Measurements from ENCODE around the gene VPS39.

Gene VPS39

DNA sequence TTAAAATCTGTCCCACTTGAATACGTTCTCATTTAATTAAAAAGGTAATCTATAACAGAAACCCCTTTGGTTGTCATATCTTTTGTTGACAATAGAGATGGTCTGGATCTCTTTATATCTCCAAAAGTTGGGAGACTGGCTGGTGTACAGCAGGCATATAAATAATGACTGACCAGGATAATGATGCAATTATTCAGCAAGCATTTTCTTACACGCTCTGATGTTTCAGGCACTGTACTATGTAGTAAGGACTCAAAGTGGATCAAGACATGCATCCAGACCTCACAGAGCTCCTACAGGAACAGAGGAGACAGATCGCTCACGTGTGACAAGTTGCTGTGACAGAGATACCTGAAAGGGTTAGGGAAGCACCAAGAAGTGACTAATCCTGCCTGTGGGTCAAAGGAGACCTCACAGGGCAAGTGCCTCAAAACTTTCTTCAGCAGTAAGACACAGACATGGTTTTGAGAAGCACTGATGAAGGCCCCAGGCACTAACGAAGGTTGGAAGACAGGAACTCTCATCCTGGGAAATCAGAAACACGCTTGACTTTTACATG is 25.7 kb downstream of the VPS39 start:
- no peak for DNase-seq (ENCODE audit: low read depth)
- in situ Hi-C loops (cut with HindIII; ENCODE audit: low sequenced_read_pairs): no loop called here
- TF ChIP-seq, protein P1, sequence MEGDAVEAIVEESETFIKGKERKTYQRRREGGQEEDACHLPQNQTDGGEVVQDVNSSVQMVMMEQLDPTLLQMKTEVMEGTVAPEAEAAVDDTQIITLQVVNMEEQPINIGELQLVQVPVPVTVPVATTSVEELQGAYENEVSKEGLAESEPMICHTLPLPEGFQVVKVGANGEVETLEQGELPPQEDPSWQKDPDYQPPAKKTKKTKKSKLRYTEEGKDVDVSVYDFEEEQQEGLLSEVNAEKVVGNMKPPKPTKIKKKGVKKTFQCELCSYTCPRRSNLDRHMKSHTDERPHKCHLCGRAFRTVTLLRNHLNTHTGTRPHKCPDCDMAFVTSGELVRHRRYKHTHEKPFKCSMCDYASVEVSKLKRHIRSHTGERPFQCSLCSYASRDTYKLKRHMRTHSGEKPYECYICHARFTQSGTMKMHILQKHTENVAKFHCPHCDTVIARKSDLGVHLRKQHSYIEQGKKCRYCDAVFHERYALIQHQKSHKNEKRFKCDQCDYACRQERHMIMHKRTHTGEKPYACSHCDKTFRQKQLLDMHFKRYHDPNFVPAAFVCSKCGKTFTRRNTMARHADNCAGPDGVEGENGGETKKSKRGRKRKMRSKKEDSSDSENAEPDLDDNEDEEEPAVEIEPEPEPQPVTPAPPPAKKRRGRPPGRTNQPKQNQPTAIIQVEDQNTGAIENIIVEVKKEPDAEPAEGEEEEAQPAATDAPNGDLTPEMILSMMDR (IDR thresholded peaks at IDR 0.05; ENCODE audit: low read depth, low read length, missing control alignments): no peak
- H3K4me3 ChIP-seq (ENCODE audit: low read depth, low read length): no peak overlapping the region

DNA sequence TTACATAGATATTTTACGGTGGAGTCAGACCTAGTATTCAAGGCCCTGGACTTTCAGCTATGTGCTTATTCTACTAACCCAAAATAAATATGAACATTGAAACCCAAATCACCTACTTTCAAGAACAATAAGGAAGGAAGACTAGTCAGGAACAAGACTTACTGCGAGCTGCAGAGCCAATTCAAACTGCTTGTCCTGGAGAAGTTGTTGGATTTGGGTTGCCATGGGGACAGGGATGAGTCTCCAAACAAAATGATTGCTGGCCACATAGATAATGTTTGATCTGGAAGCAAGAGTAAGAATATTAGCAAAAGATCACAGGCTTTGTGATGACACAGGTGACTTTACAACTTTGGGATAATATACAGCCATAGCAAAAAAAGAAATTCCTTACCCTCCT is 30.0 kb downstream of the VPS39 start:
- in situ Hi-C loops (cut with HindIII; ENCODE audit: low sequenced_read_pairs): no loop called here
- TF ChIP-seq, protein P1 (IDR thresholded peaks at IDR 0.05; ENCODE audit: low read depth, low read length, missing control alignments): no peak
- no peak overlapping the region for H3K4me3 ChIP-seq (ENCODE audit: low read depth, low read length)
- no peak for DNase-seq (ENCODE audit: low read depth)

DNA sequence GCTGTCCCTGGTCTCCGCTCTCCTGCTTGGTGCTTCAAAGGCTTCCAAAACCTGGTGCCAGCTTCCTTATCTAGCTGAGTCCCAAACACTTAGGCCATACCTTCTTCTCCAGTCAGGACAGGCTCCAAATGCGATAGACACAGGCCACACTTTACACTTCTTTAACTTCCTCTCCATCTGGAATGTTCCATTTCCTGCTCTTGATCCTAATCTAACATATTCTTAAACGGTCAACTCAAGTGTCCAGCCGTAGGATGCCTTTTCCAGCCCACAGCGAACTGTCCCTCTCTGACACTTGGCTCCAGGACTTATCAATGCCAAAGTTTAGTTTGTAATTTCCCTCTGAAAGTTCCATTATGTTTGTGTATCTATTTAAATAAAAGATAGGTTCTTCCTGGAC is 32.4 kb downstream of the VPS39 start:
- DNase-seq (ENCODE audit: low read depth): no peak
- in situ Hi-C loops (cut with HindIII; ENCODE audit: low sequenced_read_pairs): no loop called here
- TF ChIP-seq, protein P1 (IDR thresholded peaks at IDR 0.05; ENCODE audit: low read depth, low read length, missing control alignments): no peak
- H3K4me3 ChIP-seq (ENCODE audit: low read depth, low read length): no peak overlapping the region

DNA sequence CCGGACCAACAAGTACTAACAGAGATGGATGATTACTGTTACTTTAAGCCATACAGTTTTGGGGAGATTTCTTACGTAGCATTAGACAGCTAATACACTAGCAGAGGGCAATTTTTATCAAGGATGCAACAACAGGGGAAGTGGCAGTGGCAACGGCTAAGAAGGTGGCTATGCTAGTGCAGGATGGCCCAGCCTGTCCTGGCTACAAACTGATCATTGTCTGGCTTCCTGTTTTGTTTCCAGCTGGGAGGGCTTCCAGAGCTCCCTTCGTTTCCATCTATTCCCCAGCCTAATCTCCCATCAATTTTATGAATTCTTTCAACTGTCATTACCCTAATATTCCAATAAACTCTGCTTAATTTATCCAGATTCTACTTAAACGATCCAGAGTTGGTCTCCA is 35.6 kb downstream of the VPS39 start:
- no peak for DNase-seq (ENCODE audit: low read depth)
- H3K4me3 ChIP-seq (ENCODE audit: low read depth, low read length): no peak overlapping the region
- in situ Hi-C loops (cut with HindIII; ENCODE audit: low sequenced_read_pairs): loop anchor here (25.0 kb wide), 1 partner anchor 265 kb away; no protein-coding TSS in a partner anchor
- TF ChIP-seq, protein P1 (IDR thresholded peaks at IDR 0.05; ENCODE audit: low read depth, low read length, missing control alignments): no peak

DNA sequence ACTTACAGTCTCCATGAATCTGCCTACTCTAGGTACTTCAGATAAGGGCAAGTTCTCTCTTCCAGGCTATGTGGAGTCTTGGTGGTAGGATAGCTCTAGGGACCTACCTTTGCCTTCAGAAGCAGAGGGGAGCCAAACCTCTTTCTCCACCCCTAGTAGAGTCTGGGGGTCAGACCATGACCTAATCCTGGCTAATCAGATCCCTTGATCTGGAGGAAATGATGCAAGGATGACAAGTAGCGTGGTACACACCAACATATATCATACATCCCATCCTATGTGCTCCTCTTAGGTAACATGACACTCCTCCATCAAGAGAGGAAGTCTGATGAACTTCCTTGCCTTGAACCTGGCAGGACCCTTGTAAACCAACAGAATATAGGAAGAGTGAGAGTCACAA is 36.3 kb downstream of the VPS39 start:
- TF ChIP-seq, protein P1 (IDR thresholded peaks at IDR 0.05; ENCODE audit: low read depth, low read length, missing control alignments): no peak
- DNase-seq (ENCODE audit: low read depth): no peak
- H3K4me3 ChIP-seq (ENCODE audit: low read depth, low read length): no peak overlapping the region
- in situ Hi-C loops (cut with HindIII; ENCODE audit: low sequenced_read_pairs): loop anchor here (25.0 kb wide), 1 partner anchor 266 kb away; no protein-coding TSS in a partner anchor

DNA sequence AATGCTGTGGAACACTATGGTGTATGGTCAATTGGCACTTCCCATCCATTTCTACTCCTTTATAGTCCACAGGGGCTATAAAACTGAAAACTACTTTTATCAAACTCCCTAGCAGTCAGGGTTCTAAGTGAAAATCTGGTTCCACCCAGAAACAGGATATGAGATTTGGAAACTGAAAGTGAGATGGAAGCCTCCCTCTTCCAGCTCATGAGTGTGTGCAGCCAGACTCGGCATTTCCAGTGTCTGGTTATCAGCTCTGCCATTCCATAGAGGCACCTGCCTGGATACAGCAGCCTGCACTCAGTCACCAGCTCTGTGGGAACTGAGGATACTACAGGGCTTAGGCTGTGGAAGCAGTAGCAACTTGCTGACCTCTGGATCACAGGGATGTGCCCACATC is 37.0 kb downstream of the VPS39 start:
- TF ChIP-seq, protein P1 (IDR thresholded peaks at IDR 0.05; ENCODE audit: low read depth, low read length, missing control alignments): no peak
- no peak for DNase-seq (ENCODE audit: low read depth)
- H3K4me3 ChIP-seq (ENCODE audit: low read depth, low read length): no peak overlapping the region
- in situ Hi-C loops (cut with HindIII; ENCODE audit: low sequenced_read_pairs): loop anchor here (25.0 kb wide), 1 partner anchor 266 kb away; no protein-coding TSS in a partner anchor
